Measurements from ENCODE around the gene PPP1R1B.

- TF ChIP-seq CTCF (IDR thresholded peaks at IDR 0.05) (no peak), EZH2 (IDR thresholded peaks at IDR 0.05; ENCODE audit: borderline replicate concordance, insufficient read depth, low read depth, low read length, poor library complexity, severe bottlenecking) (no peak)
Measured at GRCh38 chr17:39617446-39618245, 9.1 kb upstream of the PPP1R1B start.

All from B cell (primary cell).